ENCODE measurements around the gene LIPH.
"Not testable (repeated sequence)": the region's sequence is repeated elsewhere in the genome, so short reads cannot be mapped to it uniquely, and the experiment has no call there.

LIPH gene

GRCh38 chr3:185552358-185552877, at the start of gene LIPH:
Gene LIPH, minus strand, starts transcription at chr3:185552588. Its CDS starts 117 bp downstream, at chr3:185552471.
- DNase-seq (ENCODE audit: low spot score): peak; percentile 50

GRCh38 chr3:185595526-185595925, 43.1 kb upstream of the LIPH start:
- no peak for DNase-seq (ENCODE audit: low spot score)

- no peak for DNase-seq (ENCODE audit: low spot score)
Measured at GRCh38 chr3:185594073-185594472, 41.7 kb upstream of the LIPH start.

GRCh38 chr3:185586686-185587039, 34.3 kb upstream of the LIPH start:
- DNase-seq (ENCODE audit: low spot score): no peak

- peak; percentile 98 for DNase-seq (ENCODE audit: low spot score)
Measured at GRCh38 chr3:185585859-185586685, 33.7 kb upstream of the LIPH start, which contains the start of gene SENP2. Gene SENP2, plus strand, starts transcription at chr3:185586295. Its CDS starts 119 bp downstream, at chr3:185586414.

- DNase-seq (ENCODE audit: low spot score): peak; percentile 16
Measured at GRCh38 chr3:185585518-185585858, 33.1 kb upstream of the LIPH start.

GRCh38 chr3:185584686-185585085, 32.3 kb upstream of the LIPH start:
- DNase-seq (ENCODE audit: low spot score): no peak

GRCh38 chr3:185583925-185584324, 31.5 kb upstream of the LIPH start:
- DNase-seq (ENCODE audit: low spot score): no peak

- DNase-seq (ENCODE audit: low spot score): no peak
Measured at GRCh38 chr3:185582871-185583270, 30.5 kb upstream of the LIPH start.

- no peak for DNase-seq (ENCODE audit: low spot score)
Measured at GRCh38 chr3:185582236-185582635, 29.8 kb upstream of the LIPH start.

GRCh38 chr3:185575108-185575869, 22.9 kb upstream of the LIPH start:
- DNase-seq (ENCODE audit: low spot score): peak; percentile 66

- no peak for DNase-seq (ENCODE audit: low spot score)
Measured at GRCh38 chr3:185572183-185572582, 19.8 kb upstream of the LIPH start.

- no peak for DNase-seq (ENCODE audit: low spot score)
Measured at GRCh38 chr3:185561958-185562357, 9.6 kb upstream of the LIPH start.

- DNase-seq (ENCODE audit: low spot score): no peak
Measured at GRCh38 chr3:185561374-185561943, 9.1 kb upstream of the LIPH start.

GRCh38 chr3:185560676-185561075, 8.3 kb upstream of the LIPH start:
- no peak for DNase-seq (ENCODE audit: low spot score)

GRCh38 chr3:185559706-185560090, 7.3 kb upstream of the LIPH start:
- no peak for DNase-seq (ENCODE audit: low spot score)

- DNase-seq (ENCODE audit: low spot score): peak; percentile 84
Measured at GRCh38 chr3:185558395-185558794, 6.0 kb upstream of the LIPH start.

- DNase-seq (ENCODE audit: low spot score): not testable (repeated sequence)
Measured at GRCh38 chr3:185556640-185557039, 4.3 kb upstream of the LIPH start.

GRCh38 chr3:185555860-185556347, 3.5 kb upstream of the LIPH start:
- DNase-seq (ENCODE audit: low spot score): no peak

- no peak for DNase-seq (ENCODE audit: low spot score)
Measured at GRCh38 chr3:185555101-185555501, 2.7 kb upstream of the LIPH start.

- DNase-seq (ENCODE audit: low spot score): no peak
Measured at GRCh38 chr3:185549651-185550111, 2.7 kb downstream of the LIPH start.

- DNase-seq (ENCODE audit: low spot score): peak; percentile 69
Measured at GRCh38 chr3:185549122-185549521, 3.3 kb downstream of the LIPH start.

Measured in SW480 (cell line).